ENCODE results near the gene TJP3. TPM values are rescaled to one million over a fixed set of nuclear protein-coding genes. Genes with fewer than 3 reads are reported as not detected.

The TJP3 gene
- total and polyA plus RNA-seq, 2 experiments from 2014 or later = 18.2 to 23.9 TPM

DNA sequence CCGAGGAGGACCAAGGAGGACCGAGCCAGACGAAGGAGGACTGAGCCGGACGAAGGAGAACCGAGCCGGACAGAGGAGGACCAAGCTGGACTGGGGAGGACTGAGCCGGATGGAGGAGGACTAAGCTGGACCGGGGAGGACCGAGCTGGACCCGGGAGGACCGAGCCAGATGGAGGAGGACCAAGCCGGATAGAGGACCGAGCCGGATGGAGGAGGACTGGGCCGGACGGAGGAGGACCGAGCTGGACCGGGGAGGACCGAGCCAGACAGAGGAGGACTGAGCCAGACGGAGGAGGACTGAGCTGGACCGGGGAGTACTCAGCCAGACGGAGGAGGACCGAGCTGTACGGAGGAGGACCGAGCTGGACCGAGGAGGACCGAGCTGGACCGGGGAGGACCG lies 11.1 kb upstream of the TJP3 start (continued):
- TF ChIP-seq REST (IDR thresholded peaks at IDR 0.05; ENCODE audit: unreplicated experiment) = no peak

DNA sequence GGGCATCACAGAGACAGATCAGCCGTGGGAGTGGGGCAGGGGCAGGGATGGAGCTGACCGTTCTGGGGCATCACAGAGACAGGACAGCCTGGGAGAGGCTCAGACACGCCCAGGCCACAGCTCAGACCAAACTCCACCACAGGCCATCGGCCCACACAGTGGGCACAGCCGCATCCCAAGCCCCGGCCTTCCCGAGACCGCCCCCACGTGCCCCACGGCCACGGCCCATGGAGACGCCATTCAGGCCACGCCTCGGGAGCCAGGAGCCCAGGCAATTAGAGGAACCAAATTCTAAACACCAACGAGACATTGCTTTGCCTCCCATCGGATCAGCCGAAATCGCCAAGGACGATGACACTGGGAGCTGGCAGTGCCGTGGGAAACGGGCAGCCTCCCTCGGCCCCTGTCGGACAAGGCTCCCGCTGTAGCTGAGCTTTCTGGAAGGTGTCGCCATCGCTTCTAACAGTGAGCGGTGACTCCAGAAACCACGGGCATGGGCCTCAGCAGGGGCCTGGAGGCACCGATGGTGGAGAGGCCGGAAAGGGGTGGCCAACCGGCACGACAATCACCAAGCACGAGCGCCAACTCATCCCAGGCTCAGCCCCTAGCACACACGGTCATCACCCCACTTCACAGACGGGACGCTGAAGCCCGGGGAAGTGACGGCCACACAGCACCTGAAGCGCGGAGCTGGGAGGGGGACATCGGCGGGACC lies 10.4 kb upstream of the TJP3 start:
- Histone ChIP-seq H2AFZ (no peak overlapping the region), H3K27ac (ENCODE audit: low read depth) (no peak overlapping the region), H3K27me3 (ENCODE audit: insufficient read depth) (no peaks in the 10 kb centered on the region), H3F3A (replicated peaks; ENCODE audit: low read depth) (0 out of 2 replicates have a peak, but pooled peaks cover 3% of the 10 kb centered on the region), H3K4me3 (no peak overlapping the region), H4K20me1 (replicated peaks; ENCODE audit: insufficient read depth) (peaks cover 3% of the 10 kb centered on the region; the same call in 1 of the 2 replicates), H3K9me2 (ENCODE audit: insufficient read depth) (no peaks in the 10 kb centered on the region), H3K36me3 (ENCODE audit: insufficient read depth) (no peaks in the 10 kb centered on the region), H3K79me2 (replicated peaks; ENCODE audit: insufficient read depth) (peaks cover 53% of the 10 kb centered on the region), H3K4me2 (no peak overlapping the region), H3K4me1 (ENCODE audit: insufficient read depth) (peaks cover 3% of the 10 kb centered on the region; the same call in 1 of the 2 replicates)
- ATAC-seq (no peak), DNase-seq (ENCODE audit: low spot score) (no peak)
- Mint-ChIP-seq H3K27ac (no peak overlapping the region; the same call in 1 of the 2 replicates), H3K36me3 (ENCODE audit: low read depth) (no peaks in the 10 kb centered on the region), H3K4me3 (peak overlapping the region; percentile 83; the same call in 2 of the 3 replicates), H3K27me3 (ENCODE audit: insufficient read depth, low read depth, poor library complexity) (peaks cover 4% of the 10 kb centered on the region), H3K9me3 (peaks cover 3% of the 10 kb centered on the region; the same call in 1 of the 3 replicates), H3K4me1 (no peaks in the 10 kb centered on the region; the same call in 2 of the 3 replicates)
- no peak for TF ChIP-seq JUNB (IDR thresholded peaks at IDR 0.05; ENCODE audit: unreplicated experiment)

GRCh38 chr19:3698386-3698950 lies 9.7 kb upstream of the TJP3 start:
- H3K4me3 Mint-ChIP-seq = peak overlapping the region; percentile 83
- Histone ChIP-seq H3K4me3 (no peak overlapping the region), H3K79me2 (replicated peaks; ENCODE audit: insufficient read depth) (peaks cover 52% of the 10 kb centered on the region), H3K9me2 (ENCODE audit: insufficient read depth) (no peaks in the 10 kb centered on the region), H3F3A (replicated peaks; ENCODE audit: low read depth) (0 out of 2 replicates have a peak, but pooled peaks cover 3% of the 10 kb centered on the region), H3K27ac (ENCODE audit: low read depth) (no peak overlapping the region), H3K27me3 (ENCODE audit: insufficient read depth) (no peaks in the 10 kb centered on the region), H3K4me1 (ENCODE audit: insufficient read depth) (peaks cover 3% of the 10 kb centered on the region; the same call in 1 of the 2 replicates), H3K4me2 (no peak overlapping the region), H3K36me3 (ENCODE audit: insufficient read depth) (no peaks in the 10 kb centered on the region), H2AFZ (no peak overlapping the region), H4K20me1 (replicated peaks; ENCODE audit: insufficient read depth) (peaks cover 3% of the 10 kb centered on the region; the same call in 1 of the 2 replicates)
- peaks cover 3% of the 10 kb centered on the region for H3K27me3 Mint-ChIP-seq (ENCODE audit: insufficient read depth, low read depth, poor library complexity)
- H3K4me1 Mint-ChIP-seq = no peaks in the 10 kb centered on the region; the same call in 2 of the 3 replicates
- no peak for TF ChIP-seq NANOG (IDR thresholded peaks at IDR 0.05; ENCODE audit: borderline replicate concordance)
- TF ChIP-seq, protein P1, sequence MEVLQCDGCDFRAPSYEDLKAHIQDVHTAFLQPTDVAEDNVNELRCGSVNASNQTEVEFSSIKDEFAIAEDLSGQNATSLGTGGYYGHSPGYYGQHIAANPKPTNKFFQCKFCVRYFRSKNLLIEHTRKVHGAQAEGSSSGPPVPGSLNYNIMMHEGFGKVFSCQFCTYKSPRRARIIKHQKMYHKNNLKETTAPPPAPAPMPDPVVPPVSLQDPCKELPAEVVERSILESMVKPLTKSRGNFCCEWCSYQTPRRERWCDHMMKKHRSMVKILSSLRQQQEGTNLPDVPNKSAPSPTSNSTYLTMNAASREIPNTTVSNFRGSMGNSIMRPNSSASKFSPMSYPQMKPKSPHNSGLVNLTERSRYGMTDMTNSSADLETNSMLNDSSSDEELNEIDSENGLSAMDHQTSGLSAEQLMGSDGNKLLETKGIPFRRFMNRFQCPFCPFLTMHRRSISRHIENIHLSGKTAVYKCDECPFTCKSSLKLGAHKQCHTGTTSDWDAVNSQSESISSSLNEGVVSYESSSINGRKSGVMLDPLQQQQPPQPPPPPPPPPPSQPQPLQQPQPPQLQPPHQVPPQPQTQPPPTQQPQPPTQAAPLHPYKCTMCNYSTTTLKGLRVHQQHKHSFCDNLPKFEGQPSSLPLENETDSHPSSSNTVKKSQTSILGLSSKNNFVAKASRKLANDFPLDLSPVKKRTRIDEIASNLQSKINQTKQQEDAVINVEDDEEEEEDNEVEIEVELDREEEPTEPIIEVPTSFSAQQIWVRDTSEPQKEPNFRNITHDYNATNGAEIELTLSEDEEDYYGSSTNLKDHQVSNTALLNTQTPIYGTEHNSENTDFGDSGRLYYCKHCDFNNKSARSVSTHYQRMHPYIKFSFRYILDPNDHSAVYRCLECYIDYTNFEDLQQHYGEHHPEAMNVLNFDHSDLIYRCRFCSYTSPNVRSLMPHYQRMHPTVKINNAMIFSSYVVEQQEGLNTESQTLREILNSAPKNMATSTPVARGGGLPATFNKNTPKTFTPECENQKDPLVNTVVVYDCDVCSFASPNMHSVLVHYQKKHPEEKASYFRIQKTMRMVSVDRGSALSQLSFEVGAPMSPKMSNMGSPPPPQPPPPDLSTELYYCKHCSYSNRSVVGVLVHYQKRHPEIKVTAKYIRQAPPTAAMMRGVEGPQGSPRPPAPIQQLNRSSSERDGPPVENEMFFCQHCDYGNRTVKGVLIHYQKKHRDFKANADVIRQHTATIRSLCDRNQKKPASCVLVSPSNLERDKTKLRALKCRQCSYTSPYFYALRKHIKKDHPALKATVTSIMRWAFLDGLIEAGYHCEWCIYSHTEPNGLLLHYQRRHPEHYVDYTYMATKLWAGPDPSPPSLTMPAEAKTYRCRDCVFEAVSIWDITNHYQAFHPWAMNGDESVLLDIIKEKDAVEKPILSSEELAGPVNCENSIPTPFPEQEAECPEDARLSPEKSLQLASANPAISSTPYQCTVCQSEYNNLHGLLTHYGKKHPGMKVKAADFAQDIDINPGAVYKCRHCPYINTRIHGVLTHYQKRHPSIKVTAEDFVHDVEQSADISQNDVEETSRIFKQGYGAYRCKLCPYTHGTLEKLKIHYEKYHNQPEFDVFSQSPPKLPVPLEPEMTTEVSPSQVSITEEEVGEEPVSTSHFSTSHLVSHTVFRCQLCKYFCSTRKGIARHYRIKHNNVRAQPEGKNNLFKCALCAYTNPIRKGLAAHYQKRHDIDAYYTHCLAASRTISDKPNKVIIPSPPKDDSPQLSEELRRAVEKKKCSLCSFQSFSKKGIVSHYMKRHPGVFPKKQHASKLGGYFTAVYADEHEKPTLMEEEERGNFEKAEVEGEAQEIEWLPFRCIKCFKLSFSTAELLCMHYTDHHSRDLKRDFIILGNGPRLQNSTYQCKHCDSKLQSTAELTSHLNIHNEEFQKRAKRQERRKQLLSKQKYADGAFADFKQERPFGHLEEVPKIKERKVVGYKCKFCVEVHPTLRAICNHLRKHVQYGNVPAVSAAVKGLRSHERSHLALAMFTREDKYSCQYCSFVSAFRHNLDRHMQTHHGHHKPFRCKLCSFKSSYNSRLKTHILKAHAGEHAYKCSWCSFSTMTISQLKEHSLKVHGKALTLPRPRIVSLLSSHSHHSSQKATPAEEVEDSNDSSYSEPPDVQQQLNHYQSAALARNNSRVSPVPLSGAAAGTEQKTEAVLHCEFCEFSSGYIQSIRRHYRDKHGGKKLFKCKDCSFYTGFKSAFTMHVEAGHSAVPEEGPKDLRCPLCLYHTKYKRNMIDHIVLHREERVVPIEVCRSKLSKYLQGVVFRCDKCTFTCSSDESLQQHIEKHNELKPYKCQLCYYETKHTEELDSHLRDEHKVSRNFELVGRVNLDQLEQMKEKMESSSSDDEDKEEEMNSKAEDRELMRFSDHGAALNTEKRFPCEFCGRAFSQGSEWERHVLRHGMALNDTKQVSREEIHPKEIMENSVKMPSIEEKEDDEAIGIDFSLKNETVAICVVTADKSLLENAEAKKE (CRISPR knock-in tag; IDR thresholded peaks at IDR 0.05) = no peak
- DNase-seq (ENCODE audit: low spot score) (no peak), ATAC-seq (no peak)
- H3K9me3 Mint-ChIP-seq = peaks cover 3% of the 10 kb centered on the region; the same call in 1 of the 3 replicates
- no peak overlapping the region; the same call in 1 of the 2 replicates for H3K27ac Mint-ChIP-seq
- no peaks in the 10 kb centered on the region for H3K36me3 Mint-ChIP-seq (ENCODE audit: low read depth)

Data from GM23338 (cell line).